DMS114 treated with DMSO at 0.1 percent for 48 hours (cell line): ENCODE measurements around the gene EGFR.

ENCODE experiments used
- DNase-seq: peaks from one replicate; lab custom pipeline; 2025; ENCODE audit not compliant: unreplicated experiment; lab: John Stamatoyannopoulos, UW

Gene EGFR

DNA sequence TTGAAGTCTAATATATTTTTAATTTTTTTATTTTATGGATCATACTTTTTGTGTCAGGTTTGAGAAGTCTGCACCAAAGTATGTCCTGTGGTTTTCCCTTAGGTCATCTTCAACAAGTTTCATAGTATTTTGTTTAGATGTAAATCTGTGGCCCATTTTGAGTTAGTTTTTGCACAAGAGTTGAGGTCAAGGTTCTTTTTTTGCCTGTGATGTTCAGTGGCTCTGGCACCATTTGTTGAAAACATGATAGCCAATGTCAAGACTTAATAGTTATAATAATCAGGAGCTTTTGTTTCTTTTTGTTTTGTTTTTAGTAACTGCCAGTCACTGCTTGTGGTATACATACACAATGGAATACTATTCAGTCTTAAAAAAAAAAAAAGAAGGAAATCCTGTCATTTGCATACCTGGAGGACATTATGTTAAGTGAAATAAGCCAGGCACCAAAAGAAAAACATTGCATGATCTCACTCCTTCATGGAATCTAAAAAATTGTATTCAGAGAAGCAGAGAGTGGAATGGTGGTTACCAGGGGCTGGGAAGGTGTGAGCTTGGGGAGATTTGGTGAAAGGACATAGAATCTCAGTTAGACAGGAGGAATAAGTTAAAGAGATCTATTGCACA is 61.3 kb downstream of the EGFR start:
- DNase-seq = no peak

DNA sequence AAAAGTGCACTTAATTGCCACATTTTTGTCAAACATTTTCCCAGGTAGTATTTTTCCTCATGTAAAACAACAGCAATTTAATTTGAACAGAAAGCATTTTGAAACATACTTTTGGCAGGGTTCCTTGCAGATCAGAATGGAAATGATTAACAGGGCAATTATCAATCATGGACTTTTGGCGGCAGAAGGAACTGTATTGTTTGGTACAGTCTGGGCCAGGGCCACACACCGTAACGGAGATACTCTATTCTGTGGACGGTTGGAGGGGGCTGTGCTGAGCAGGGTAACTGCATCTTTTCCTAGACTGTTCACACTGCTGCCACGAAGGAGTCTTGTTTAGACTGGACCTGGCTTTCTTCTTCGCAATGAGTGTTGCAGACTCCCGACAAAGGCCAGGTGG is 62.3 kb downstream of the EGFR start:
- DNase-seq = no peak

DNA sequence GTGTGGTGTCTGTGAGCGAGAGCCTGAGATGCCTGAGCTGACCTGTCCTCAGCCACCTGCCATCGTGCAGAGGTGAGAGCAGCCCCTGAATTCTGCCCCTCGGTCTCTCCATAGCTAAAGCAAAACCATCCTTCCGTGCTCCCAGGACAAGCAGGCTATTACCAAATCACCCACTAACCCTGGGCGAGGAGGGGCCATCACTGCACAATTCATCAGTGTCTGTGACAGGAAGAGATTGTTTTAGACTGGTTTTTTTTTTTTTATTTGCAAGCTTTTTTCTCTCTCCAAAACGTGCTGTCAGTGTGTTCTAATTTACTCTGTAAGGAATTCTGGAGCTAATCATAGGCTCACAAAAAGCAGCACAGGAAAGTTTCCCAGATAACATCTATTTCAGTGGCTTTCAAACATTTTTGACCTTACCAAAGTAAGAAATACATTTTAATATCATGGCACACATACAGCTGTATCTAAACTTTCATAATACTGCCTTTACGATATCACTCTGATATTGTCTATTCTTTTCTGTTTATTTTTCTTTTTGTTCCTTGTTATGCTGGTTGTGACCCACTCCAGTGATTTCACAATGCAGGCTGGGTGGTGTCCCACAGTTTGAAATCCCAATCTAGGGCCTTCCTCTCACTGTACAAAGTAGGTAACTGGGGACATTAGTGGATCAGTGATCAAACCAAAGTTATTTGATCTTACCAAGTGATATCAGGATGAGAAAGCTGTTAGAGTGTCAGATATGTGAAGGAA is 62.8 kb downstream of the EGFR start:
- no peak for DNase-seq

DNA sequence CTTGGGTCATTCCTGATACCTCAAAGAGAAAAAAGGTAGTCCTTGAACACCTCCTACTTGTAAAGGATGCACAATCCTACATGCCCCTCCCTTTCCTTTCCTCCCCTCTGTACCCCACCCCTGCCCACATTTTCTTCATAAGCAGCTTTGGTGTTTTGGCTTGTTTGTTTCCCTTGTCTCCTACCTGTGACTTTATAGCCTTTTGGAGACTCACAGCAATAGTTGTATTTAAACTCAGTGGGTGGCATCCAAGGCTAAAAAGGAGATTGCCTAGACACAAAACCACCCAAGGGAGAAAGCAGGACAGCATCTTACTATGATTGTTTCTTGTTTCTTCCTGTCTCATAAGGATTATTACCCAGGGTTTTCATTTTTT is 63.4 kb downstream of the EGFR start:
- DNase-seq = no peak

DNA sequence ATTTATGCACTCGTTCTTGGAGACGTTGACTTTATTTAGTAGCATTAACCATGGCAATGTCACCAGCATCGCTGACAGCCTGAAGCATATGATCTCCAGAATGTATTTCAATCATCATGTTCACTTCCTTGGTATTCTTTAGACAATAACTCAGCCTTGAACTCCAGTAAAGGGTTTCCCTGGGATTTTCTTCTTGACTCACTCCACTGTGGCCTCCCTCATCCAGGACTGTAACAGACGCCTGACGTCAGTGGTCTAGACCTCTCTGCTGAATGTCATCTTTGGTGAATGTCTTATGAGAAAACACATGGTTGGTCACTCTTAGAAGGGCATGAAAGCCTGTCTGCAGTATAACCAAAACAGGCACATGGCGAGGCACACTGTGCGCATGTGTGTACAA is 64.4 kb downstream of the EGFR start:
- no peak for DNase-seq

DNA sequence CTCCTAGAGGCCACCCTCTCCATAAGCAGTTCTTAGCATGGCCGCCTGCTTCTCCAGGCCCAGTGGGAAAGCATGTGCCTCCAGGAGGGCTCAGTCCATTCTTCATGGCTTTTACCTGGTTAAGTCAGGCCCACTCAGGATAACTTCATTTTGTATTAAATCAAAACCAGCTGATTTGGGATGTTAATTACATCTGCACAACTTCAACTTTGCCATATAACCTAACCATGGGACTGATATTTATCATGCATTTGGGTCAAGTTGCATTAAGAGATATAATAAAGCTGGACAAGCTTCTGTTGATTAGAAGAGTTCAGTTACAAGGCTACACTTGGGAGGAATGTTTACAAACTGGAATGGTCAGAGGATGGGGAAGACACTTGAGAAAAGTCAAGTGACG is 65.5 kb downstream of the EGFR start:
- DNase-seq = no peak

DNA sequence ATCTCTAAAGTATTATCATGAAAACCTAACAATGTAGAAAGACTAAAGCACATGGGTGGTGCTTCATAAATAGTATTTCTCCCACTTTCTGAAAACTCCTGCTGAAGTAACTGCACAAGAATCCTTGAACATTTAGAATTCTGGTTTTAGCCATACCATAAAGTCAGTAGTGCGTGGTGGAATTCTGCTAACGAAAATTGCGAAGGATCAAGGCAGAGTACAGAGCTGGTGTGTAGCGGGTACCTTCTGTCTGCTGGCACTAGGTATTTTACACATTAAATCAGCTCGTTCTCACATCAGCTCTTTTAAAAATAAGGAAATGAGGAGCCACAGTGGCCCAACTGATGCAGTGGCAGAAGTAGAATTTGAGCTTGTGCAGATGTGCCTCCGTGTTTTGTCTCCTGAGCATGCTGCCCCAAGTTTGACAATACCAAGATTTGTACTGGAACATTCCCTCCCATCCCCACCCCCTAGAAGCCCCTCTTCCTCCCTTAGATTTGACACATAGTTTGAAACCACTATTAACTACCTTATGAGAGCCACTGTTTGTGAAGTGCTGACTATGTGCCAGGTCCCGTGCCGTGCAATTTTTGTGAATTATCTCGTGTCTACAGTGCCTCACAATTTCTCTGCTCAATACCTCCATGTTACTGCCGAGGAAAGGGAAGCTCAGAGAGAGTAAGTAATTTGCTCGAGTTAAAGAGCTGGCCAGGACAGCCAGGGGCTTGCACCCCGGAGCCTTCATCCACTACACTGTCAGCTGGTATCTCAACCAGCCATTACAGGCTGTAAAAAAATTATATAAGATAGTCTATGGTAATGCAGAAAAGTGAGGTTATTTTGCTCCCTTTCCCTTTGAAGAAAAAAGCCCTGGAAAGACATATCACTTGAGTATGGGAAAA is 66.9 kb downstream of the EGFR start:
- DNase-seq = no peak

DNA sequence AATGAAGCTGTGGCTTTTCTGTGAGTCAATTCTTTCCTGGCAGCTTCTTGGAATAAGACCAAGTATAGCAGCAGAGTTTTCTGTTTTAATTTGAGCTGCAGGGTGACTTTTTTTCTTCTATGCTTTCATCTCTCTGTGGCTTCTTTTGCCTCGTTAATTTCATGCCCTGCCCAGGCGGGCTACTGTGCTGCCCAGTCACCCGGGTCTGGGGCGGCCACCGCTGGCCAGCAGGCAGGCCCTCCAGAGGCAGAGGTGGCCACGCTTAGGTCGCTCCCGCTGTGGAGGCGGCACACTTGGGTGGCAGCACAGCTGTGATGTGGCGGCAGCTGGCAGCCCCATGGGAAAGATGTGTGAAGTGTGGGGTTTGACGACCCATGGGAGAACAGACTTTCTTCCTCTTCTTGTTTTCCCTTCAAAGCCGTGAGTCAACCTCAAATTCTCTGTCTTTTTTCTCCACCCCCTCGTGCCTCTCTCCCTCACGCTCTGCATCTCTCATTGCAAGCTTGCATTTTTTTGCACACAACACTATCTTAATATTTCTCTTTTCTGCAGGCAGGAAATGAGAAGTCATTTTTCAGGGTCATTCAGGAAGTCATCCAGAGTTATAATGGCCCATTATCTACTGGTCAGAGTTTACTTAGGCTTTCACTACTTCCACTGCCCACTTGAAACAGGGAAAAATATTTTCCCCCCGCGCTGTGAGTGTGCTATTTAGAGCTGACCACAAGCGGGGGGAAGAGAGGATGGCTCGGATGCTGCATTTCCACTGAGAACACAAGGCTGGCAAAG is 67.8 kb downstream of the EGFR start:
- no peak for DNase-seq

DNA sequence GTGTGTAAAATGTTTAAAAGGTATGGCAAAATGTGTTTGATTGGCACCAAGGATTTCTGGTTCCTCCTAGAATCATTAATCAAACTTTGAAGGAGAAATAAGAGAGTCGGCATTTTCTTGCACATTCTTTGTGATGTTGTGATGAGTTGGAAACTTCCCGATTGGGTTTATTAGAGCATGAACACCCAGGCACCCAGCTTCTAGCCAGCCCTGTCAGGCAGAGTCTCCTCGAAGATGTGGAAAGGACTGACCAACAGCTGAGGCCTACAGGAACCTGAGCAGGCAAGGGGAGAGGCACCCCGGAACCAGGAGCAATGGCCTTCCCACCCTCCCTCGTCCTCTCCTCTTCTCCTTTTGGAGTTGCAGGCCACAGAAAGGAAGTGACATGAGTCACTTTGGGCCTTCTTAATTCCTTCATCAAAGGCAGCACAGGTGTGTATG is 68.7 kb downstream of the EGFR start:
- no peak for DNase-seq

DNA sequence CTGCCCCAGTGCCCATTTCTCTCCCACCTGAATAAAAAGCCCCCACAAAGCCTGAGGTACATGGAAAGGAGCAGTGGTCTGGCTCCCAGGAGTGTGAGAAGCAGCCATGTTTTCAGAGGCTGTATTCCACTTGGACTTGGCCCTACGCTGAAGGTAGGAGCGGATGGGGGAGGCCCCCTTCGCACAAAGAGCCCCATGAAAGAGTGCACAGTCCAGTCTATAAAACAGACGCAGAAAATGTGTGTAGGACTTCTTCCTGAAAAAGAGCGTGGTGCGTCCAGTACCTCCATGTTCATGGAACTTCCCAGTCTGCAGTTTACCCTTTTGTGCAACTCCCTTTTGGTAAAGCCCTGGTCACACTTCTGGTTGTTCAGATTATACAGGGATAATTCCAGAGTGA is 69.3 kb downstream of the EGFR start:
- no peak for DNase-seq

DNA sequence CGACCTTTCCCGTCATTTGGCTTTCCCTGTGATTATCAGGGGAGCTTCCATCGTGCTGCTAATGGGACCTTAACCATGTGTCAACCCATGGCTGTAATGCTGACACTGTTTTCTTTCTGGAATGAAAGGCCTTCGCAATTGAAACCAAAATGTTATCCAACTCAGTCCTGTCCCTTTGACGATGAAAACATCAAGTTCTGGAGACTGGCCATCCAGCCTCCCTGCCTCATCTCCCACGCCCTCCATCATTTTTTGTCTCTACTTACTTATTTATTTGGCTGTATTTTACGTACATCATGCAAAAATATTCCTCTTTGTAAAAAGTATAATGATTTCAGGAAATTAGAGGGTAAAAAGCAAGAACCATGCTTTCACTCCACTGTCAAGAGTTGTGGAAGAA is 69.8 kb downstream of the EGFR start:
- no peak for DNase-seq

DNA sequence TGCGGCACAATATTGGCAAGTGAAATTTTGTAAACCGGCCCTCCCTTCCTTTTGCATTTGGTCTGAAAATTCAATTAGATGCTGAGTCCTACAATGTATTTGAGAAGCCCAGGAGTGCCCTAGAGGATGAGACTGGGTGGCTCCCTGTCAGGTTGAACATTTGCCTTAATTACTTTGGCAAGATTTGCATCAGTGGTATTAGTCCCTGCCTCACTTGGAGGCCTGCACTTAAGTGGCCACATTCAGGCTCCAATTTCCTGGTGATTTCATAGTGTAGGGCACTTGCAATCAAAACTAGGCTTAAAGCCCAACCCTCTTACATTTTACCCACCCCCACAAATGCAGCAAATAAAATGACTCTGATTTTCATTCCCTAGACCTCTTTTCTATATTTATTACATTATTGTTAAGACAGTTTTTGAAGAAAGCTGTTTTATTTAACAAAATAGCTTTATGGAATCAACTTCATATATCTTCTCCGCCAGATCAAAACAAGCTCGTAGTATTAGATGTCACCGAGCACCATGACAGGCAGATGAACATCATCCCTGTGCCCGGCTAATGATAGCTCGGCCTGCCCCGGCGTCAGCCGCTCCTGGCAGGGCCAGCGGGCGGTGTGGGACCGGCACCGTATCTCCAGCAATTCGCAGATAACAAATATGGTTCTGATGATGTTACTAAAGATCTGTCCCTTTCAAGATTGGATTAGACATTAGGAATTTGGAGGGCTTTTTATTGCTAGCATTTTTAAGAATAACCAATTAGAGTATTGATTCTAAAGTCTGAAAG is 73.6 kb downstream of the EGFR start:
- no peak for DNase-seq

DNA sequence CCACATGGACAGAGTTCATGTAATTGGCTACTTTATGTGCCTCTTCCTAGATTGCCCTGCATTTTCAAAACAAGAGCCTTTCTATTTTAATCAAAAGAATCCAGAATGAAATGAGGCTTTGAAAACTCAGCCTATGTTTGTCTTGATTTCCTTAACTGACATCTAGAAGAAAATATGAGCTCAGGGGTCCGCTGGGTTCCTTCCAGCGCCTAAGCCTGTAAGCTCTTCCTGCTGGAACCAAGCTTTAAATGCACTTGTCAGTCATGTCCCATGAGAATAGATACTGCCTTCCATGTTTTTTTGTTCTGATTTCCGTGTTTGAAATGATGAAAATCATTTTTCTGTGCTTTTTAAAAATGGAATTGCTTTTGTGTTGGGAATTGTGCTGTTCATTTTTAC is 74.2 kb downstream of the EGFR start:
- no peak for DNase-seq

DNA sequence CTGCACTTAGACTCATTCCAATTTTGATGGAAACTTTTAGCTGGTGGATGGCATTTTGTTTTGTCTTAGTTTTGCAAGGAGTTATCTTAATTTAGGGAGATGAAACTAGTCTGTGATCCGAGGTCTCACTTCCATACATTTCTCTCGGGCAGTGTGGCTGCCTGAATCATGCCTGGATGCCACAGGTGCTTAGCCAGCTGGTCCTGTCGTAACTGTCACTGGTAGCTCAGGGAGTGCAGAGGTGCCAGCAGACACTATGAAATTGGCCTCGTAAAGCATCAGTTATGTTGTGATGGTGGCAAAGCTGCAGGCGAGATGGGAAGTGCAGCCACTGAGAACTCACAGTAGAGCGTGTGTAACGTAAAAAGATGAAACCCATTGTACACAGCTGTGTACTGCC is 74.9 kb downstream of the EGFR start:
- DNase-seq = no peak

DNA sequence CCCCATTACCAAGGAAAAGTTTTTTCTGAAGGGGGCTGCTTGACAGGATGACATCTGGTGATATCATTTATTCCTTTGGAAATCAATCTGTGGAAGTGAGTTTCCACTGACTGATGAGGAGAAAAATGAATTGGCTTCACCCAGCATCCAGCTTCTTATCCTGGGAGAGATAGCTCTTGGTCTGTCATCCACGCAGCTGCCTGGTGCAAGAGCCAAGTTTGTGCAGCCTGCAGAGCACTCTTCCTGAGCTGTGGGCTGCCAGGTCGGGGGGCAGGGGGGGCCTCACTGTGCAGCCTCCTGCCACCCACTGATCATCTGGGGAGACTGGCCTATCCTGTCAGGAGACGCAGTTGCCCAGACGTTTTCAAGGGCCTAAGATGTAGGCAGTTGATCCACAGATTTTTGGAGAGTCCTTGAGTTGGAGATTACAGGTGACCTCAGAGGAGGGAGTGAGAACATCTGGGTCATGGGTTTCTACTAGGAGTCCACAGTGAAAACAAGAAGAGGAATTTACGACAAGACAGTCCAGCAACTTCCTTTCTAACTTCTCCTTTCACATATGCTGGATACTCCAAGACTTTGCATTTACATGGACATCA is 75.4 kb downstream of the EGFR start:
- no peak for DNase-seq

DNA sequence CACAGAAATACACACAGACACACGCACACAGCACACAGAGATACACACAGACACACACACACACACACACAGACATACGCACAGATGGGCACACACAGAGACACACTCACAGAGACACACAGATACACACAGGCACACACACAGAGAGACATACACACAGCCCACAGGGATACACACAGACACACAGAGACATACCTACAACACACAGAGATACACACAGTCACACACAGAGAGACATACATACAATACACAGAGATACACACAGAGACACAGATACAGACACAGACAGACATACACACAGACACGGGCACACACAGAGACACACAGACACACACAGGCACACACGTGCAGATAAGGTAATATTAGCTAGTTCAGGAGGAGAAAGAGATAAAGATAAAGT is 76.9 kb downstream of the EGFR start:
- no peak for DNase-seq

DNA sequence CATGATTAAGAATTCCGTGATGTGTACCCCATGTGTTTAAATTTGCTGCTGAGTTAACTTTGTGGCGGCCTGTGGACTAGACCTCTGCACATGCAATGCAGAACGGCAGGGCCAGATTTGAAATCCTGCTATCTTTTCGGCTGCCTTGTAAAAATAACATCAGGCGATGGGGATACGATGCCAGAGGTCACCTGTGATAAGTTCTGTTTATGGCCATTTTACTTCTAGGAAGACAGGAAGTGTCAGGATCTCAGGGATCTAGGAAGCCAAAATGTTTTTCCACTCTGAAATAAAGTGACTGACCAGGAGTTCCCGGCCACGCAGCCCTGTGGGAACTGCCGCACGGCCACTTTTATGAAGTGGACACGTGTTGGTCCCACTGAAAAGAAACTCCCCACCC is 77.5 kb downstream of the EGFR start:
- no peak for DNase-seq

DNA sequence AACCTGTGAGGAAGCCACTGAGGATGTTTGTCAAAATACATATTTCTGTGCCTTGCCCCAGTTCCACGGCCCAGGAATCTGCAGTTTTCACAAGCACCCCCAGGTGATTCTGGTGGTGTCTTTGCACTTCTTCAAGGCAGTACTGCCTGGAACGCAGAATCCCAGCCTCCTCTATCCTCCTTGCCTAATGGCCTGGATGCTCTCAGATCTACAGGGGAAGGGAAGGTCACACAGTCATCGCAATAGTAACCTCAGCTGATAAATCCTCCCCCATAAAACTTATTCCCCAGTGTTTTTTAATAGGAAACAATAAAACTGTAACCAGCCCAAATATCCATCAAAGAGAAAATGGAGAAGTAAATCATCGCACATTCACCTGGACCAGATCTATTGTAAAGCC is 78.3 kb downstream of the EGFR start:
- DNase-seq = no peak

DNA sequence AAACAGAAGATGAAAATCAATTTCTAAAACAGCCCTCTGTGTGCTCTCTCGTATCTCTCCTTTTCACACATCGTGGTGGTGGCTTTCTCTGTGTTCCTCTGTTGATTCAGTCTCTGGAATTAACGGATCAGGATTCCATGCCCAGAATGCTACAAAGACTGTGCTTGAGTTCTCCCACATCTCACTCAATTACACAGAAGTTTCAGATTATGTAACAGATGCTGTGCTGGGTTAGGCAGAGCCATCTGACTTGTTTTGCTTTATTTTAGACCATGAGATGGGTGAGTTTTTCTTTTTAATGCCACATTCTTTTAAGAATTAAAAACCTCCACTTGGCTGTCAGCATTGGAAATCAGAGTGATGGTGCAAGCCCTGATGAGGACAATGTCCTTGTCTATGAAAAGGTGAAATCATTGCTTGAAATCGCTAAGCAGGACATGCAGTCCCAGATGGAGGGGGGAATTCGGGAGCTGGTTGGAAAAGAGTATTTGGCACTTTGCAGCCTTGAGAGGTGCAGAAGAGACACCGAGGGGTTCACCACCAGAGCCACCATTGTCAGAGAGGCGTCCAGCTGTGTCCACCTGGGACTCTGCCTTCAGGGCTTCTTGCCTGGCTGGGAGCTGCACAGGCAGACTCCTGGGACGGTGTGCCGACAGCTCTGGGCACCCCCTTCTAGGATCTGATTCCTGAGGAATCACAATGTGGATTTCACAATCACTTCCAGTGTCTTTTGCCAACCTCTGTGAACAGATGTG is 80.4 kb downstream of the EGFR start:
- DNase-seq = no peak
